CMK (cell line): Measurements from ENCODE around the gene IL18R1.

Source experiments
- DNase-seq: peaks from one replicate; pipeline ENCODE4 v3.0.0-alpha.2; 2010; ENCODE audit warnings: low read depth

Gene IL18R1

GRCh38 chr2:102434655-102435381 is 79.2 kb downstream of the IL18R1 start:
- no peak for DNase-seq

DNA sequence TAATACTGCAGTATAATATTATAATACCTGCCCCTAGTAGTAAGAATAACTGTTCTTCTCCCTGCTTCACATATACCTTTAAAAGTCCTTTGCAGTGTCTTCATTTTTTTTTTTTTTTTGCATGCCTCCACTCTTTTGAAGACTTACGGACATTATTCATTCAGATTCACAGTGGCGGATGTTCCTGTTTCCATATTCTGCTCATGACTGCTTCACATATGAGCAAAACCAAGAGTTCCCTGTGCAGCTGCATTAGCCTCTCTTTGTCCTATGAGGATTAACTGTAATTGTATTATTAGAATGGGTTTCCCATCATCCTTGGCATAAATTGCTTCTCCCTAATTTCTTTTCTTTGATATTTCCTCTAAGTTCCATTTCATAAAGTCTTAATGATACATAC is 80.1 kb downstream of the IL18R1 start:
- no peak for DNase-seq

DNA sequence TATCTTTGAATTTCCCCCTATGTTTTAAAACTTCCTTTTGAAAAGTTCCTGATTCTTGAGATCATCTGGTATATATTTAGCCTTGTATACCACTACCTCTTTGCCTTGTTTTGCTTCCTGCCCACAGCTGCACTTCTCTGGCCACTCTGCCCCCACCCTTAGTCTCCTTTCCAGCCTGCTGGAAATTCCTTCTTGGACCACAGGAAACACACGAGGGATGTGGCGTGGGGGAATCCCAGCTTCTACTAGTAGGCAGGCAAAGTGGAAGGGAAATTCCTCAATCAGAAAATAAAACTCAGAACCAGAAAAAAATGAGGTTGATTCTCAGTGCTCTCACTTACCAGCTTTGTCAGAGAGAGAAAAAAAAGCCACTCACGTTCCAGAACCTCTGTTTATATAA is 80.7 kb downstream of the IL18R1 start:
- no peak for DNase-seq

DNA sequence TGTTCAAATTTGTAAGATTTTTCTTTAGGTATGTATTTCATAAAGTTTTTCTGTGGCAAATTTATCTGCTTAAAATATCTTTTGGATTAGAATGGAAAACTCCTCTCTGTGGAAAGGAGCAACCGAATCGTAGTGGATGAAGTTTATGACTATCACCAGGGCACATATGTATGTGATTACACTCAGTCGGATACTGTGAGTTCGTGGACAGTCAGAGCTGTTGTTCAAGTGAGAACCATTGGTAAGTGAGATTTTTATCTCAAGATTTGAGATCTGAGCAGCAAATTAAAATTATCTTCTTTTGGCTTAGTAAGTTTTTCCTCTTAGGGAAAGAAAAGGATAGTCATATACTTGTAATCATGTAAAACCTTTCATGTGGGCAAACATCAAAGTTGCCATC is 81.5 kb downstream of the IL18R1 start:
- DNase-seq = no peak

- no peak for DNase-seq
These were observed 82.5 kb downstream of the IL18R1 start for GRCh38 chr2:102438111-102438510.

DNA sequence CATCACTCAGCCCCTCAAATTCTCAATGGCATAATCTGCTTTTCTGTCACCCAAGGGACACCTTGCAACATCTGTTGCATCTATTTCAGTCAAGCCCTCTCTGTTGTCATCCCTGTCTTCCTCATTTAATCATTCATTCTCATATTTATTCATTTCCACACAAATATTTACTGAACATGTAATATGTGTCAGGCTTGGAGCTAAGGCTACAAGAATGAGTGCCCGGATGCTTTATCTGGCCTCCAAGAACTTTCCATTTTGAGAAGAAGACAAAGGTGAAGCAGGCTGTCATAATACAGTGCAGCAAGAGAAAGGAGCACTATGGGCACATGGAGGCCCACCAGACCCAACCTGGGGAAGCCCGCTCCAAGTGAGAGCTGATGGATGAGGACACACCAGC is 83.0 kb downstream of the IL18R1 start:
- no peak for DNase-seq

DNA sequence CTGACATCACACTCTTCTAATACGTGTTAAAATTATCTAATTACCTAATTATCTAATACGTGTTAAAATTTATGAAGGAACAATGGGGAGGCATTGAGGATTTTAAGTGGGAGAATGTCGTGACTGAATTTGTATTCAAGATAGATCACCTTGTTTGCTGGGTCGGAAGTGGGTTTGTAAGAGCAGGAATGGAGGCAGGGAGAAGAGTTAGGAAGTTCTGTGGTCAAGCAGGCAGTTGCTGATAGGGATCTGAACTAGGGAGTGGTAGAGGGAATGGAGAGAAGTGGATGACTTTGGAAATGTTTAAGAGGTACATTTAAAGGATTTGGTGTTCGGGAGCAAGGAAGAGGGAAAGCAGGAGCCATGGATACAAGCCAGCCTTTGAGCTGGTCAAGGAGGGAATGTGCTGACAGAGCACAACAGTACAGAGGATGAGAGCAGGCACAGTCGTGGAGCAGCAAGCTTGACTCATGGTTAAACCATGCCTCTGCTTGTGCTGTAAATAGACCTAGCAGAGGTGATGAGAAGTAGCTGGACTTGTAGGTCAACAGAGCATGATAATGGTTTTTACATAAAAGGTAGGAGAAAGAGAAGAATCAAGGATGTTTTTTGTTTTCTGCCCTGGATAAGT is 83.6 kb downstream of the IL18R1 start:
- DNase-seq = no peak

GRCh38 chr2:102442967-102443828 is 87.6 kb downstream of the IL18R1 start:
- DNase-seq = no peak

GRCh38 chr2:102444233-102444632 is 88.6 kb downstream of the IL18R1 start:
- DNase-seq = no peak

DNA sequence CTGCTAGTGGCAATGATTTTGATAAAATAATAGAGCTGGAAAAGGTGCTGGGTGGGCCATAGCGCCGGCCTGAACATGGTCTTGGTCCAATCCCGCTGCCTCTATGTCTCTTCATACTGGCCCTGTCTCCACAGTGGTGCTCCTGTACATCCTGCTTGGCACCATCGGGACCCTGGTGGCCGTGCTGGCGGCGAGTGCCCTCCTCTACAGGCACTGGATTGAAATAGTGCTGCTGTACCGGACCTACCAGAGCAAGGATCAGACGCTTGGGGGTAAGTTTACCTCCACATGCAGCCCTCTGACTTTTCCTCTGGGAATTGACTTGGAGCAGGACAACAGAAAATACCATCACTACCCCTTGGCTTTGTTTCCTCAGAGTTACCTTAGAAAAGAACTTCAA is 91.3 kb downstream of the IL18R1 start:
- no peak for DNase-seq
